ENCODE measurements around the gene NT5C2.
"Not testable (repeated sequence)": the region's sequence is repeated elsewhere in the genome, so short reads cannot be mapped to it uniquely, and the experiment has no call there.

NT5C2 gene

GRCh38 chr10:103198648-103199047 is 5.6 kb upstream of the NT5C2 start:
- no peak for DNase-seq

- no peak for DNase-seq
These were observed 4.8 kb upstream of the NT5C2 start for GRCh38 chr10:103197903-103198302.

GRCh38 chr10:103197174-103197573 is 4.1 kb upstream of the NT5C2 start:
- no peak for DNase-seq

GRCh38 chr10:103196516-103196915 is 3.4 kb upstream of the NT5C2 start:
- DNase-seq: no peak

GRCh38 chr10:103193820-103194529 is 903 bp upstream of the NT5C2 start:
- DNase-seq: no peak

- no peak for DNase-seq
These were observed 493 bp downstream of the NT5C2 start for GRCh38 chr10:103192451-103193106.

GRCh38 chr10:103192089-103192450 is 1.0 kb downstream of the NT5C2 start:
- no peak for DNase-seq

- DNase-seq: not testable (repeated sequence)
These were observed 1.9 kb downstream of the NT5C2 start for GRCh38 chr10:103191198-103191597.

GRCh38 chr10:103188853-103189252 is 4.2 kb downstream of the NT5C2 start:
- DNase-seq: no peak

GRCh38 chr10:103186128-103186527 is 6.9 kb downstream of the NT5C2 start:
- no peak for DNase-seq

GRCh38 chr10:103184615-103185014 is 8.5 kb downstream of the NT5C2 start:
- no peak for DNase-seq

GRCh38 chr10:103183991-103184451 is 9.1 kb downstream of the NT5C2 start:
- not testable (repeated sequence) for DNase-seq

GRCh38 chr10:103181244-103181643 is 11.8 kb downstream of the NT5C2 start:
- no peak for DNase-seq

GRCh38 chr10:103180491-103180890 is 12.6 kb downstream of the NT5C2 start:
- DNase-seq: no peak

GRCh38 chr10:103177123-103177522 is 15.9 kb downstream of the NT5C2 start:
- DNase-seq: no peak

- no peak for DNase-seq
These were observed 17.3 kb downstream of the NT5C2 start for GRCh38 chr10:103175580-103176285.

GRCh38 chr10:103174324-103174723 is 18.7 kb downstream of the NT5C2 start:
- DNase-seq: not testable (repeated sequence)

- DNase-seq: no peak
These were observed 21.8 kb downstream of the NT5C2 start for GRCh38 chr10:103171278-103171677.

- DNase-seq: no peak
These were observed 24.6 kb downstream of the NT5C2 start for GRCh38 chr10:103168438-103168837.

- not testable (repeated sequence) for DNase-seq
These were observed 25.5 kb downstream of the NT5C2 start for GRCh38 chr10:103167554-103167953.

GRCh38 chr10:103166523-103166922 is 26.5 kb downstream of the NT5C2 start:
- no peak for DNase-seq

GRCh38 chr10:103163766-103164403 is 29.2 kb downstream of the NT5C2 start:
- not testable (repeated sequence) for DNase-seq

- no peak for DNase-seq
These were observed 35.8 kb downstream of the NT5C2 start for GRCh38 chr10:103157246-103157645.
